ENCODE results near the gene INHBC.

- TF ChIP-seq CTCF (IDR thresholded peaks at IDR 0.05) (no peak), EZH2 (IDR thresholded peaks at IDR 0.05; ENCODE audit: borderline replicate concordance, insufficient read depth, low read depth, low read length, poor library complexity, severe bottlenecking) (no peak)
Measured at GRCh38 chr12:57429473-57430111, 5.0 kb upstream of the INHBC start.

Data from B cell (primary cell).